OCI-LY3 (cell line): ENCODE measurements around the gene GHITM.

Source experiments
- H2AFZ ChIP-seq: fragments of 200-600, 300-600 bp; shearing (Covaris generic); 2 replicates; pipeline ENCODE4 v1.6.0; 2014; ENCODE audit warnings: antibody characterized with exemption, low read depth, low read length
- H3K27ac ChIP-seq: fragments of 200-600, 300-600 bp; sonication (generic); 2 replicates; pipeline ENCODE4 v1.5.1; 2014; ENCODE audit warnings: mild to moderate bottlenecking, low read length, moderate library complexity, mixed read lengths
- H3K27me3 ChIP-seq: fragments of 200-600, 300-600 bp; sonication (generic); 2 replicates; pipeline ENCODE4 v1.6.1; 2014; ENCODE audit warnings: low read depth, low read length, mixed read lengths
- H3K36me3 ChIP-seq: fragments of 200-600, 300-600 bp; sonication (generic); replicated peaks from 2 replicates; pipeline ENCODE3; 2014; ENCODE audit warnings: low read depth, low read length, mixed read lengths
- H3K4me1 ChIP-seq: fragments of 300-600, 200-600 bp; sonication (generic); 2 replicates; pipeline ENCODE4 v1.6.1; 2014; ENCODE audit warnings: low read length, mixed read lengths
- H3K4me2 ChIP-seq: fragments of 200-600, 300-600 bp; sonication (generic); 2 replicates; pipeline ENCODE4 v1.6.1; 2014; ENCODE audit warnings: low read length, mixed read lengths
- H3K4me3 ChIP-seq: fragments of 300-600, 200-600 bp; sonication (generic); 2 replicates; pipeline ENCODE4 v1.5.1; 2014; ENCODE audit warnings: antibody characterized with exemption, mild to moderate bottlenecking, low read length, moderate library complexity
- H3K79me2 ChIP-seq: fragments of 300-600, 200-600 bp; shearing (Covaris generic); 2 replicates; pipeline ENCODE4 v1.6.1; 2014; ENCODE audit warnings: mild to moderate bottlenecking, low read length, mixed read lengths
- H3K9ac ChIP-seq: fragments of 300-600, 200-600 bp; shearing (Covaris generic); 2 replicates; pipeline ENCODE4 v1.6.0; 2014; ENCODE audit warnings: mild to moderate bottlenecking, low read length, moderate library complexity
- H3K9me3 ChIP-seq: fragments of 200-600, 300-600 bp; shearing (Covaris generic); 2 replicates; pipeline ENCODE4 v1.6.1; 2014; ENCODE audit warnings: low read length, mixed read lengths; ENCODE audit not compliant: insufficient read depth
- H4K20me1 ChIP-seq: fragments of 200-600, 300-600 bp; sonication (generic); 2 replicates; pipeline ENCODE4 v1.6.1; 2016; ENCODE audit warnings: low read length, mixed read lengths; ENCODE audit not compliant: insufficient read depth
- EZH2phosphoT487 ChIP-seq: fragments of 200-600 bp; shearing (Covaris generic); IDR thresholded peaks from 2 replicates; pipeline ENCODE4 v1.6.1; 2018; ENCODE audit warnings: antibody characterized with exemption, mixed run types, low read depth
- TF ChIP-seq, protein P1 (sequence below): fragments of 200-600, 300-600 bp; sonication (generic); IDR thresholded peaks from 2 replicates; pipeline ENCODE4 v1.5.1; 2014; ENCODE audit warnings: antibody characterized with exemption, low read length, low read depth

The GHITM gene

DNA sequence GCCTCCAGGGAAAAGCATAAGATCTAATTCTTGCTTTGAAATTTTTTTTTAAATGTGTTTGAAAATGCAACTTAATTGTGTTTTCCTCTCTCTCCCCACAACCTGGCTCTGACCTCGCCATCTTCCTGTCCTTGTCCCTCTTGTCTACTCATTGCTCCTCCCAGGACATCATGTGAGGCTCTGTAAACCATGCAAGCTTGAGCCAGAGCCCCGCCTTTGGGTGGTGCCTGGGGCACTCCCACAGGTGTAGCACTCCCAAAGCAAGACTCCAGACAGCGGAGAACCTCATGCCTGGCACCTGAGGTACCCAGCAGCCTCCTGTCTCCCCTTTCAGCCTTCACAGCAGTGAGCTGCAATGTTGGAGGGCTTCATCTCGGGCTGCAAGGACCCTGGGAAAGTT lies 45.2 kb downstream of the GHITM start:
- H3K27ac ChIP-seq = no peak overlapping the region
- no peak overlapping the region for H3K4me2 ChIP-seq
- no peaks in the 10 kb centered on the region for H4K20me1 ChIP-seq
- H3K4me3 ChIP-seq = no peak overlapping the region
- H2AFZ ChIP-seq = no peak overlapping the region
- no peaks in the 10 kb centered on the region for H3K36me3 ChIP-seq
- H3K27me3 ChIP-seq = no peaks in the 10 kb centered on the region
- H3K9ac ChIP-seq = no peak overlapping the region
- no peaks in the 10 kb centered on the region for H3K9me3 ChIP-seq
- H3K79me2 ChIP-seq = no peaks in the 10 kb centered on the region
- TF ChIP-seq, protein P1, sequence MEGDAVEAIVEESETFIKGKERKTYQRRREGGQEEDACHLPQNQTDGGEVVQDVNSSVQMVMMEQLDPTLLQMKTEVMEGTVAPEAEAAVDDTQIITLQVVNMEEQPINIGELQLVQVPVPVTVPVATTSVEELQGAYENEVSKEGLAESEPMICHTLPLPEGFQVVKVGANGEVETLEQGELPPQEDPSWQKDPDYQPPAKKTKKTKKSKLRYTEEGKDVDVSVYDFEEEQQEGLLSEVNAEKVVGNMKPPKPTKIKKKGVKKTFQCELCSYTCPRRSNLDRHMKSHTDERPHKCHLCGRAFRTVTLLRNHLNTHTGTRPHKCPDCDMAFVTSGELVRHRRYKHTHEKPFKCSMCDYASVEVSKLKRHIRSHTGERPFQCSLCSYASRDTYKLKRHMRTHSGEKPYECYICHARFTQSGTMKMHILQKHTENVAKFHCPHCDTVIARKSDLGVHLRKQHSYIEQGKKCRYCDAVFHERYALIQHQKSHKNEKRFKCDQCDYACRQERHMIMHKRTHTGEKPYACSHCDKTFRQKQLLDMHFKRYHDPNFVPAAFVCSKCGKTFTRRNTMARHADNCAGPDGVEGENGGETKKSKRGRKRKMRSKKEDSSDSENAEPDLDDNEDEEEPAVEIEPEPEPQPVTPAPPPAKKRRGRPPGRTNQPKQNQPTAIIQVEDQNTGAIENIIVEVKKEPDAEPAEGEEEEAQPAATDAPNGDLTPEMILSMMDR = no peak
- no peak for TF ChIP-seq EZH2phosphoT487
- peaks cover 2% of the 10 kb centered on the region for H3K4me1 ChIP-seq

- Histone ChIP-seq H3K9ac (no peak overlapping the region), H3K4me2 (no peak overlapping the region), H4K20me1 (no peaks in the 10 kb centered on the region), H3K4me3 (no peak overlapping the region), H3K36me3 (no peaks in the 10 kb centered on the region), H3K9me3 (no peaks in the 10 kb centered on the region), H3K4me1 (no peaks in the 10 kb centered on the region), H3K79me2 (no peaks in the 10 kb centered on the region), H3K27ac (no peak overlapping the region), H2AFZ (no peak overlapping the region), H3K27me3 (no peaks in the 10 kb centered on the region)
- TF ChIP-seq, protein P1 = no peak
- TF ChIP-seq EZH2phosphoT487 = no peak
Observed at GRCh38 chr10:84185526-84186175, 46.3 kb downstream of the GHITM start.

GRCh38 chr10:84188815-84189214 lies 49.5 kb downstream of the GHITM start:
- Histone ChIP-seq H3K4me3 (no peak overlapping the region), H3K9me3 (no peaks in the 10 kb centered on the region), H3K4me2 (no peak overlapping the region), H3K27me3 (no peaks in the 10 kb centered on the region), H3K79me2 (no peaks in the 10 kb centered on the region), H4K20me1 (no peaks in the 10 kb centered on the region), H2AFZ (no peak overlapping the region), H3K36me3 (no peaks in the 10 kb centered on the region), H3K27ac (no peak overlapping the region), H3K4me1 (no peaks in the 10 kb centered on the region), H3K9ac (no peak overlapping the region)
- TF ChIP-seq, protein P1 = no peak
- no peak for TF ChIP-seq EZH2phosphoT487

DNA sequence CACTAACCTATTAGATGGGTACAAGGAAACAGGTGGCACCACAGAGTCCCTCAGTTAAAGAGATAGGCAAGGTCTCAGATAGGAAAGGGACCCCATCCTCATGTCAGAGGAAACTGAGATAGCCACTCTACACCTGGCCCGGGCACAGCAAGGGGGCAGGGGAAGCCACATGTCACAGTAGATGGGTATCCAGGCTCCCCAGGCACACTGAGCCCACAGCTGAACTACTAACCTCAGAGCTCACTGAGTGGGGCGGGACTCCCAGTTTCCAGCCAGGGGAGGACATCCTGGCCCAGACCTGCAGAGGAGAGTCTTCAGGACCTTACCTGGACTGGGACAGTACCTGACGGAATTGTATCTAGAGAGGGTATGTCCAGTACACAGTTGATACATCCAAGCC lies 51.3 kb downstream of the GHITM start:
- H4K20me1 ChIP-seq = no peaks in the 10 kb centered on the region
- H3K4me3 ChIP-seq = no peak overlapping the region
- H3K4me2 ChIP-seq = no peak overlapping the region
- no peak for TF ChIP-seq EZH2phosphoT487
- H3K9ac ChIP-seq = no peak overlapping the region
- no peak overlapping the region for H2AFZ ChIP-seq
- H3K4me1 ChIP-seq = no peaks in the 10 kb centered on the region
- no peaks in the 10 kb centered on the region for H3K36me3 ChIP-seq
- no peaks in the 10 kb centered on the region for H3K9me3 ChIP-seq
- no peak overlapping the region for H3K27ac ChIP-seq
- no peaks in the 10 kb centered on the region for H3K79me2 ChIP-seq
- H3K27me3 ChIP-seq = no peaks in the 10 kb centered on the region
